ENCODE results near the gene PROK2. TPM values are rescaled to one million over a fixed set of nuclear protein-coding genes. Genes with fewer than 3 reads are reported as not detected.

PROK2 gene
- total and polyA plus RNA-seq, 2 experiments from 2014 or later = not detected

DNA sequence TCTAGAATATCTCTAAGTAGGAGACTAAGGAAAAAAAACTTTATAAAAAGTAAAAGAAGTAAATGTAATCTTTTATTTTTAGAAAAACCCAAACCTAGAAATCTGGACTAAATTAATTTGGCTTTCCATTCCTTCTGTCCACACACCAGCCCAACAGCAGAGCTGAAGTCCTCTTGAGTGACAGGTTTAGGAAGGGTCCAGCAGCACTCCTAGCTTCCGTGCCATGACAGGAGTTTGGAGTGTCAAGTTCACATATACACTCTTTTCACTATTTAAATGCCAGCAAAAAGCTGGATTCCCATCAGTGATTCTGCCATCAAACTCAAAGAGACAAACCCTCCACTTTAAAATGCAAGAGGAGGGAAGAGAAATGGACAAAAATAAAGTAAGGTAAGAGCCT is 13.1 kb downstream of the PROK2 start:
- TF ChIP-seq CTCF (IDR thresholded peaks at IDR 0.05; ENCODE audit: low read depth, low read length) = no peak
- no peak overlapping the region for H3K27ac ChIP-seq
- no peak overlapping the region for H3K4me3 ChIP-seq
- no peaks in the 10 kb centered on the region for H3K9me3 ChIP-seq (ENCODE audit: low read depth)
- no peak for DNase-seq (ENCODE audit: low read depth in 1 of 2, low spot score in 1 of 2)
- H3K36me3 ChIP-seq = no peaks in the 10 kb centered on the region
- no peaks in the 10 kb centered on the region for H3K27me3 ChIP-seq
- no peaks in the 10 kb centered on the region for H3K4me1 ChIP-seq (ENCODE audit: low read depth)

GRCh38 chr3:71771126-71771525 is 13.8 kb downstream of the PROK2 start:
- no peak overlapping the region for H3K4me3 ChIP-seq
- H3K36me3 ChIP-seq = no peaks in the 10 kb centered on the region
- no peaks in the 10 kb centered on the region for H3K27me3 ChIP-seq
- no peak overlapping the region for H3K27ac ChIP-seq
- H3K9me3 ChIP-seq (ENCODE audit: low read depth) = no peaks in the 10 kb centered on the region
- no peak for DNase-seq (ENCODE audit: low read depth in 1 of 2, low spot score in 1 of 2)
- no peak for TF ChIP-seq CTCF (IDR thresholded peaks at IDR 0.05; ENCODE audit: low read depth, low read length)
- no peaks in the 10 kb centered on the region for H3K4me1 ChIP-seq (ENCODE audit: low read depth)

GRCh38 chr3:71763426-71763825 is 21.5 kb downstream of the PROK2 start:
- H3K4me1 ChIP-seq (ENCODE audit: low read depth) = no peaks in the 10 kb centered on the region
- H3K27ac ChIP-seq = no peak overlapping the region
- no peaks in the 10 kb centered on the region for H3K9me3 ChIP-seq (ENCODE audit: low read depth)
- no peak overlapping the region for H3K4me3 ChIP-seq
- TF ChIP-seq CTCF (IDR thresholded peaks at IDR 0.05; ENCODE audit: low read depth, low read length) = no peak
- H3K27me3 ChIP-seq = peaks cover 6% of the 10 kb centered on the region
- no peaks in the 10 kb centered on the region for H3K36me3 ChIP-seq
- no peak for DNase-seq (ENCODE audit: low read depth in 1 of 2, low spot score in 1 of 2)

- DNase-seq (ENCODE audit: low read depth in 1 of 2, low spot score in 1 of 2) = no peak
- Histone ChIP-seq H3K36me3 (no peaks in the 10 kb centered on the region), H3K9me3 (ENCODE audit: low read depth) (no peaks in the 10 kb centered on the region)
Observed at GRCh38 chr3:71760140-71760539, 24.8 kb downstream of the PROK2 start.

DNA sequence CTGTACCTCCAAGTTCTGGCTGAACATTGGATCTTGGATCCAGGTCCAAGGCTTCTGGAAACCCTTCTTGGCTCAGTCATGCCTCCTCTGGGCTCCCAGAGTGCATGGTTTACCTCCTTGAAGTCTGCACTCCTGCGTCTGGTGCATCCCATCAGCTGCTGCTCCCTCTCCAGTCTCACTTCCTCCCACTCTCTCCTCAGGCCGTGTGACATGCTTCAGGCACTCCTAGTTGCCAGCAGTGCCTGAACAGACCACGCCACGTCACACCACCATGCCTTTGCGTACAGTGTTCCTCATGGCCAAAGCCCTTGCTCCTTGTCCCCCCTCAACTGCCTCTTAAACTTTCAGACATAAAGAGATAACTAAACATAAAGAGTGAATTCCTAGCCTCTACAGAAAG is 25.5 kb downstream of the PROK2 start:
- Histone ChIP-seq H3K9me3 (ENCODE audit: low read depth) (no peaks in the 10 kb centered on the region), H3K27ac (no peak overlapping the region), H3K4me3 (no peak overlapping the region), H3K27me3 (peaks cover 38% of the 10 kb centered on the region), H3K36me3 (no peaks in the 10 kb centered on the region), H3K4me1 (ENCODE audit: low read depth) (no peaks in the 10 kb centered on the region)
- DNase-seq (ENCODE audit: low read depth in 1 of 2, low spot score in 1 of 2) = no peak
- no peak for TF ChIP-seq CTCF (IDR thresholded peaks at IDR 0.05; ENCODE audit: low read depth, low read length)

More at GRCh38 chr3:71760140-71760539, 24.8 kb downstream of the PROK2 start:
- H3K27ac ChIP-seq = no peak overlapping the region
- H3K4me3 ChIP-seq = no peak overlapping the region
- no peak for TF ChIP-seq CTCF (IDR thresholded peaks at IDR 0.05; ENCODE audit: low read depth, low read length)
- no peaks in the 10 kb centered on the region for H3K4me1 ChIP-seq (ENCODE audit: low read depth)
- H3K27me3 ChIP-seq = peaks cover 32% of the 10 kb centered on the region

GRCh38 chr3:71758091-71758490 is 26.9 kb downstream of the PROK2 start:
- H3K27me3 ChIP-seq = peaks cover 43% of the 10 kb centered on the region
- no peaks in the 10 kb centered on the region for H3K36me3 ChIP-seq
- H3K4me3 ChIP-seq = no peak overlapping the region
- no peaks in the 10 kb centered on the region for H3K4me1 ChIP-seq (ENCODE audit: low read depth)
- H3K9me3 ChIP-seq (ENCODE audit: low read depth) = no peaks in the 10 kb centered on the region
- H3K27ac ChIP-seq = no peak overlapping the region
- DNase-seq (ENCODE audit: low read depth in 1 of 2, low spot score in 1 of 2) = no peak
- TF ChIP-seq CTCF (IDR thresholded peaks at IDR 0.05; ENCODE audit: low read depth, low read length) = no peak
